ENCODE data around the gene KIAA0232. TPM values are rescaled to one million over a fixed set of nuclear protein-coding genes. Genes with fewer than 3 reads are reported as not detected.

The KIAA0232 gene
- total and polyA plus RNA-seq, 10 donors: 3.2 to 50.6 (median 34.5) TPM

DNA sequence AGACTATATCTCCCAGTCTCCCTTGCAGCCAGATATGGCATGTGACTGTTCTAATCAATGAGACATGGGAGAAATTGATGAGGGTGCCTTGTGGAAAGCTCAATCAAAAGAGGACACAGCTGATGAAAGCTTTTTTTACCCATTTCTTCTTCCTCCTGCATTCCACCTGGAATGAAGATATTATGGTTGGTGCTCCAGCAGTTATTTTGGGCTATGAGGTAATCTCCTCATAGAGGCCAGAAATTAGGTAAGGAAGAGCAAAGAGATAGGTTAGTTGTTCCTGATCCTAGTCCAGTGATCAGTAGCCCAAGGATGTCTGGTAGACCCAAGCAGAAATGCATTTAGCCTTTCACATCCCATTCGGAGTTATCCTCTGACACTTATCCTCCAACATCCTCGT, 16.8 kb upstream of the KIAA0232 start:
- Histone ChIP-seq H3K27ac (no peak overlapping the region), H3K4me3 (no peak overlapping the region), H3K27me3 (replicated peaks in 1 of 7) (peaks cover 0 to 4% (median 0%) of the 10 kb centered on the region in 7 donors), H3K9me3 (no peaks in the 10 kb centered on the region), H3K36me3 (no peaks in the 10 kb centered on the region), H3K4me1 (peaks cover 0 to 28% (median 18%) of the 10 kb centered on the region in 6 donors)
- 88 to 93% (median 91%) methylated on average over 2 of the region's 2 CpGs for WGBS, 5 donors
- TF ChIP-seq POLR2A (IDR thresholded peaks at IDR 0.05): no peak
- no peak for TF ChIP-seq POLR2AphosphoS5 (IDR thresholded peaks at IDR 0.05)
- no peak for TF ChIP-seq CTCF (IDR thresholded peaks at IDR 0.05 in 8 of 11, conservative IDR thresholded peaks at IDR 0.05 in 3 of 11)
- intact Hi-C loops (cut with DNase I; ENCODE audit: low total_unique reads): no loop called here
- DNase-seq: no peak

DNA sequence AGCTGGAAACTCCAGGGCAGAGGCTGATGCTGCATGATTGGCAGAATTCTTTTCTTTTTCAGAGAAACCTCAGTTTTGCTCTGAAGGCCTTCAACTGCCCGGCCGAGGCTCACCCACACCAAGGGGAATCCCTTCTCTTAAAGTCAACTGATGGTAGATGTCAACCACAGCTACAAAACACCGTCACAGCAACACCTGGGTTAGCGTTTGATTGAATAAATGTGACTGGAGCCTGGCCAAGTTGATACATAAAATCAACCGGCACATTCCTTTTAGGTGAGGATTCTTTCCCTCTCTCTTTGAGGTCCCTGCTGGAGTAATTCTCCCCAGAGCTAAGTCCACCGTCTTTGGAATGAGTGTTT, 15.2 kb upstream of the KIAA0232 start:
- intact Hi-C loops (cut with DNase I; ENCODE audit: low total_unique reads): no loop called here
- no peak overlapping the region for H3K4me3 ChIP-seq
- no peaks in the 10 kb centered on the region for H3K36me3 ChIP-seq
- 75 to 85% (median 83%) methylated on average over 6 of the region's 6 CpGs for WGBS, 5 donors
- H3K27ac ChIP-seq: peak overlapping the region in 4 of 8 donors; percentile 4 to 69 (median 58)
- no peak for TF ChIP-seq POLR2A (IDR thresholded peaks at IDR 0.05)
- no peak for TF ChIP-seq CTCF (IDR thresholded peaks at IDR 0.05 in 8 of 11, conservative IDR thresholded peaks at IDR 0.05 in 3 of 11)
- no peak for TF ChIP-seq POLR2AphosphoS5 (IDR thresholded peaks at IDR 0.05)
- H3K9me3 ChIP-seq: no peaks in the 10 kb centered on the region
- no peaks in the 10 kb centered on the region for H3K27me3 ChIP-seq (replicated peaks in 1 of 7)
- peaks cover 0 to 27% (median 18%) of the 10 kb centered on the region in 6 donors for H3K4me1 ChIP-seq
- DNase-seq: no peak

- intact Hi-C loops (cut with DNase I; ENCODE audit: low total_unique reads): no loop called here
- Histone ChIP-seq H3K9me3 (no peaks in the 10 kb centered on the region), H3K27ac (peak overlapping the region in 6 of 8 donors; percentile 3 to 69 (median 51)), H3K4me3 (no peak overlapping the region), H3K36me3 (no peaks in the 10 kb centered on the region), H3K27me3 (replicated peaks in 1 of 7) (no peaks in the 10 kb centered on the region), H3K4me1 (peaks cover 0 to 27% (median 18%) of the 10 kb centered on the region in 6 donors)
- no peak for TF ChIP-seq POLR2A (IDR thresholded peaks at IDR 0.05)
- TF ChIP-seq POLR2AphosphoS5 (IDR thresholded peaks at IDR 0.05): peak in 1 of 3 donors; percentile 24
- no peak for TF ChIP-seq CTCF (IDR thresholded peaks at IDR 0.05 in 8 of 11, conservative IDR thresholded peaks at IDR 0.05 in 3 of 11)
- WGBS, 5 donors: 72 to 87% (median 76%) methylated on average over 20 to 22 of the region's 22 CpGs
- DNase-seq: no peak
Observed at GRCh38 chr4:6767748-6768538, 14.6 kb upstream of the KIAA0232 start.

DNA sequence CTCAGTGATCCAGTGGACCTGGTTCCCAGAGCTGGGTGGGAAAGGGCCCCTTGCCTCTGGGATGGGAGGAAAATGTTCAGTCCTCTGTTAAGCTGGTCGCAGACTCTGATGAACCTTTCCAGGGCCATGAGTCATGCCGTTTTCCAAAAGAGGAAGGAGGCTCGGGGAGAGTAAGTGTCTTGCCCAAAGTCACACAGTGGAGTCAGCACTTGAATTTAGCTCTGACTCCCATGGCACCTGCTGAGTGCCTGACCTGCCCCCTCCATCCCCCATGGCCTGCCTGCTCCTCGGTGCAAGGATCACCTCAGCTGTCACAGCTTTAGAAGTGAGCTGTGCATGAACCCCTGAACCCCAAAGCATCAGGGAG, 14.0 kb upstream of the KIAA0232 start:
- no peak for DNase-seq
- peak overlapping the region in 5 of 8 donors; percentile 3 to 69 (median 54) for H3K27ac ChIP-seq
- H3K4me3 ChIP-seq: no peak overlapping the region
- H3K4me1 ChIP-seq: peaks cover 0 to 27% (median 18%) of the 10 kb centered on the region in 6 donors
- H3K9me3 ChIP-seq: no peaks in the 10 kb centered on the region
- intact Hi-C loops (cut with DNase I; ENCODE audit: low total_unique reads): no loop called here
- no peaks in the 10 kb centered on the region for H3K36me3 ChIP-seq
- 18 to 44% (median 39%) methylated on average over 3 to 4 of the region's 4 CpGs for WGBS, 5 donors
- no peaks in the 10 kb centered on the region for H3K27me3 ChIP-seq (replicated peaks in 1 of 7)
- TF ChIP-seq POLR2A (IDR thresholded peaks at IDR 0.05) (no peak), POLR2AphosphoS5 (IDR thresholded peaks at IDR 0.05) (no peak), CTCF (IDR thresholded peaks at IDR 0.05 in 8 of 11, conservative IDR thresholded peaks at IDR 0.05 in 3 of 11) (no peak)
